WERI-Rb-1 (cell line): ENCODE measurements around the gene FARS2.

Experiments used
- DNase-seq: peaks from one replicate; pipeline ENCODE4 v3.0.0-alpha.2; 2020
- H3K27ac ChIP-seq: fragments of 250-450 bp; sonication (Bioruptor Pico); 2 replicates; pipeline ENCODE4 v1.5.1; 2020; ENCODE audit warnings: mild to moderate bottlenecking, moderate library complexity
- H3K27me3 ChIP-seq: fragments of 250-450 bp; sonication (Bioruptor Pico); 2 replicates; pipeline ENCODE4 v1.5.1; 2021; ENCODE audit warnings: mild to moderate bottlenecking, low read depth, moderate library complexity; ENCODE audit not compliant: insufficient read depth, severe bottlenecking
- H3K36me3 ChIP-seq: fragments of 250-450 bp; sonication (Bioruptor Pico); 2 replicates; pipeline ENCODE4 v1.5.1; 2020; ENCODE audit warnings: mild to moderate bottlenecking, moderate library complexity
- H3K4me3 ChIP-seq: 2 replicates; pipeline ENCODE4 v1.5.1; 2011; ENCODE audit warnings: low read depth, mild to moderate bottlenecking, control low read depth, low read length
- H3K9me3 ChIP-seq: fragments of 250-450 bp; sonication (Bioruptor Pico); 2 replicates; pipeline ENCODE4 v1.5.1; 2021; ENCODE audit warnings: mild to moderate bottlenecking, moderate library complexity; ENCODE audit not compliant: severe bottlenecking
- TF ChIP-seq, protein P1 (sequence below): IDR thresholded peaks from 2 replicates; pipeline ENCODE4 v1.5.1; 2011; ENCODE audit warnings: low read depth, mild to moderate bottlenecking, control low read depth, inconsistent platforms, low read length

Gene FARS2

DNA sequence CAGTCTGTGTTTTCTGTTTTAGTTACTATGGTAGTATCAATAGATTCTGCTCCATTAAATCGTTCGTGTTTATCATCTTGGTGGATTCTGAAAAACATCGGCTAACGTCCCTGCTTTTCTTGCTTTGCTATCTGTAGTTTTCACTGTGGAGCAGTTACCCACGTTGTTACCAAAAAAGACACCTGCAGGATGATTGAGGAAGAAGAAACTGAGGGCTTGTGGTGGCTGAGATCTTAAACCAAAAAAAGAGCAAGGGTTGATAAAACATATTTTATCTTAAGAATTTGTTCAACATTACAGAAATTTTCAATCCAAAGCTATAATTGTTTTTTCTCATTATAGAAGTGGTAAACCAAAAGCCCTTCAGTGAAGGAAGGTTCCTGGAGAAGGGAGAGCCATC is 166.3 kb downstream of the FARS2 start:
- DNase-seq, result no peak
- TF ChIP-seq, protein P1, sequence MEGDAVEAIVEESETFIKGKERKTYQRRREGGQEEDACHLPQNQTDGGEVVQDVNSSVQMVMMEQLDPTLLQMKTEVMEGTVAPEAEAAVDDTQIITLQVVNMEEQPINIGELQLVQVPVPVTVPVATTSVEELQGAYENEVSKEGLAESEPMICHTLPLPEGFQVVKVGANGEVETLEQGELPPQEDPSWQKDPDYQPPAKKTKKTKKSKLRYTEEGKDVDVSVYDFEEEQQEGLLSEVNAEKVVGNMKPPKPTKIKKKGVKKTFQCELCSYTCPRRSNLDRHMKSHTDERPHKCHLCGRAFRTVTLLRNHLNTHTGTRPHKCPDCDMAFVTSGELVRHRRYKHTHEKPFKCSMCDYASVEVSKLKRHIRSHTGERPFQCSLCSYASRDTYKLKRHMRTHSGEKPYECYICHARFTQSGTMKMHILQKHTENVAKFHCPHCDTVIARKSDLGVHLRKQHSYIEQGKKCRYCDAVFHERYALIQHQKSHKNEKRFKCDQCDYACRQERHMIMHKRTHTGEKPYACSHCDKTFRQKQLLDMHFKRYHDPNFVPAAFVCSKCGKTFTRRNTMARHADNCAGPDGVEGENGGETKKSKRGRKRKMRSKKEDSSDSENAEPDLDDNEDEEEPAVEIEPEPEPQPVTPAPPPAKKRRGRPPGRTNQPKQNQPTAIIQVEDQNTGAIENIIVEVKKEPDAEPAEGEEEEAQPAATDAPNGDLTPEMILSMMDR, result no peak
- Histone ChIP-seq H3K9me3 (no peaks in the 10 kb centered on the region), H3K4me3 (no peak overlapping the region), H3K36me3 (no peaks in the 10 kb centered on the region; the same call in none of the 2 replicates), H3K27ac (no peak overlapping the region), H3K27me3 (no peaks in the 10 kb centered on the region)

DNA sequence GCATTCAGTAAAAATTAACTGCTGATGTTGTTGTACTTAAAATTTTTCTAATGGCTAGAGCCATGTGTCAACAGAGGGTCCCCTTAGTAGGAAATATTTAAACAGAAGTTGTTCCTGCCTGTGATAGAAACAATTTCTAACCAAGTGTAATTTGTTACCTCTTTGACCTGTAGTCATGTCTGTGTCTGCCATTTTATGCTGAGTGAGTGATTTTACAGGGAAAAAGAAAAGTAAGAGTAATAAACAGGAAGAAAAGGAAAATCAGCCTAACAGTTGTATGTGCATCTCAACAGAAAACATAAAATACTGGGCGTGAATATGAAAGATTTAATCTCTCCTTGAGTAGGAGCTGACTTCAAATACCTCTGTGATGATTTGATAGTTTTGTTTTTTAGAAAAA is 172.0 kb downstream of the FARS2 start:
- no peak for DNase-seq

DNA sequence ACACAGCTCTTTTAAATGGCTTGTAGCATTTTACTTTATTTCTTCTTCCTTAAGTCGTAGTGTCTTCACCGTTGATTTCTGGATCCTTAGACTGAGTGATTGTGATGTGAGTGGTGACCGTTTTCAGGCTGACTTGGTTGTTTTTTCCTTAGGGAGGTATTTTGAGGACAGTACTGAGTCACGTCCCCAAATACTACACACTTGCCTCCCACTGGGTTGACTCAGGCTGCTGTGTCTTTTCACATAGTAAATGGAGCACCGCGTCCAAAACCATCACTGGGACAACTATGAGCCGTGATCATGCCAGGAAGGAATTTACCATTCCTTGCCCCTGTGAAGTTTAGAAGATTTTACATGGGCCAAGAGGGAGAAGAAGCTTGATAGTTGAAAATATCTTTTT is 174.1 kb downstream of the FARS2 start:
- no peaks in the 10 kb centered on the region for H3K9me3 ChIP-seq
- H3K27me3 ChIP-seq, result no peaks in the 10 kb centered on the region
- DNase-seq, result no peak
- TF ChIP-seq, protein P1, result no peak
- H3K4me3 ChIP-seq, result no peak overlapping the region
- H3K36me3 ChIP-seq, result no peaks in the 10 kb centered on the region; the same call in none of the 2 replicates
- H3K27ac ChIP-seq, result no peak overlapping the region

More for the DNA sequence above, 172.0 kb downstream of the FARS2 start:
- Histone ChIP-seq H3K27me3 (no peaks in the 10 kb centered on the region), H3K4me3 (no peak overlapping the region), H3K9me3 (no peaks in the 10 kb centered on the region), H3K36me3 (no peaks in the 10 kb centered on the region; the same call in none of the 2 replicates), H3K27ac (no peak overlapping the region)
- TF ChIP-seq, protein P1, result no peak

DNA sequence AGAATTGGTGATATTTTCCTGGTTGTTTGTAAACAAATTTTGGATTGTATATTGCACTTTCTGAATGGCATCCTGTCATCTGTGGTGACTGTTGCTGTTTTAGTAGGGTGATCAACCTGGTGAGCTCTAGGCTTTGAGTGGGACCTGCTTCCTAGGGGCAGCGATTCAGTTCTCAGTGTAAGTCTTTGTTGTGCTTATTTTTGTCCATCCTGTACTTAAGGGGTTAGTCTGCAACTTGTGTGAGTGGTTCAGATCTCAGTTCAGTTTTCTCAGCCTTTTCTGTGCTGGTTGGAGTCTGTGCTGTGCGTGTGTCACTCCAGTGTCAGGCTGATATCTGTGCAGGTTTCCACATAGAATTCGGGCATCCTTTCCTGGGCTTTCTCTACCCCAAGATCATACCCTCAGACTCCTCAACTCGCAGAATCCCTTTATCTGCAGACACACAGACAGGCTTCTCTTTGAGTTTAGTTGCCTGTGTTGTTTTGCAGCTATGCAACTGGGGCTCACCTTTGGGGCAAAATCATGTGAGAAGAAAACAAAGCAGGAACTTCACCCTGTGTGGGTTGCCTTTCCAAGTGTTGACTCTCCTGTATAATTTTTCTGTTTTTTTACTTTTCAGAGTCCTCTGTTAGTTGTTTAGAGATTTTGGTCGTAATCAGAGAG is 177.7 kb downstream of the FARS2 start:
- H3K4me3 ChIP-seq, result no peak overlapping the region
- H3K27me3 ChIP-seq, result no peaks in the 10 kb centered on the region
- no peak for DNase-seq
- no peaks in the 10 kb centered on the region for H3K9me3 ChIP-seq
- H3K27ac ChIP-seq, result no peak overlapping the region
- no peaks in the 10 kb centered on the region for H3K36me3 ChIP-seq
- TF ChIP-seq, protein P1, result no peak

DNA sequence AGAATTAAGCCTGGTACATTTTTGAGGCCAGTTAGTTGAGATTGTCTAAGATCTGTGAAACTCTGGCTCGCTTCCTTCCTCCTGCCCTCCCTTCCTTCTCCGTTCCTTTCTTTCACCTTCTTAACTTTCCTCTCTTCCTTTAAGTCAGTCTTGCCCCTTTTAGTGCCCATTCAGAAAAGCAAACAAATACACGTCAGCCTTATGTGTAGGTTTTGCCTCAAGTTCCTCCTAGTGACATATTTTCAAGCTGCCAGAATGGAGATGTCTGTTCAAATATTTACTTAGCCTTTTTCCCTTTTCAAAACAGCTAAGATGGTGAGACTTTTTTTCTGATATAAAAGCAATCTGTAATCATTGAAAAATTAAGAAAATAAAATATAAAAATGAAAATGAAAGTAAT is 178.4 kb downstream of the FARS2 start:
- no peaks in the 10 kb centered on the region for H3K27me3 ChIP-seq
- no peak for DNase-seq
- H3K4me3 ChIP-seq, result no peak overlapping the region
- no peaks in the 10 kb centered on the region for H3K9me3 ChIP-seq
- TF ChIP-seq, protein P1, result no peak
- H3K36me3 ChIP-seq, result no peaks in the 10 kb centered on the region
- H3K27ac ChIP-seq, result no peak overlapping the region

DNA sequence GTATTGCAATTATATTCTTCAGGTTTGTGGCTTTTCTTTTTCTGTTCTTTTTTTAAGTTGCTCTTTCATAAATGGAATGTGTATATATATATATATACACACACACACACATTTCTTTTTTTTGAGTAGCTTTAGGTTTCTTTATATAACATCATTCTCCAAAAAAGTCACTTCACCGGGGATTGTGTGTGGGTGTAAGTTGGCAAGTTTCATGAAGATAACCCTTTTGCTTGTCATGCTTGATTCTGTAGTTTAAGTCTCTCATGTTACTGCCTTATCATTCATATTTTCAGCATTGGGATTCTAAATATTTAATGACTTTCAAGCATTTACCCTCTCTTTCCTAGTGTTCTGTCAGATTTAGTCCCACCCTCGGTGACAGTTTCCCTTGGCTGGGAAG is 181.0 kb downstream of the FARS2 start:
- DNase-seq, result no peak
- Histone ChIP-seq H3K27ac (no peak overlapping the region), H3K4me3 (no peak overlapping the region), H3K9me3 (no peaks in the 10 kb centered on the region), H3K27me3 (no peaks in the 10 kb centered on the region), H3K36me3 (no peaks in the 10 kb centered on the region)
- TF ChIP-seq, protein P1, result no peak
